ENCODE measurements around the gene RPL14.

The RPL14 gene

DNA sequence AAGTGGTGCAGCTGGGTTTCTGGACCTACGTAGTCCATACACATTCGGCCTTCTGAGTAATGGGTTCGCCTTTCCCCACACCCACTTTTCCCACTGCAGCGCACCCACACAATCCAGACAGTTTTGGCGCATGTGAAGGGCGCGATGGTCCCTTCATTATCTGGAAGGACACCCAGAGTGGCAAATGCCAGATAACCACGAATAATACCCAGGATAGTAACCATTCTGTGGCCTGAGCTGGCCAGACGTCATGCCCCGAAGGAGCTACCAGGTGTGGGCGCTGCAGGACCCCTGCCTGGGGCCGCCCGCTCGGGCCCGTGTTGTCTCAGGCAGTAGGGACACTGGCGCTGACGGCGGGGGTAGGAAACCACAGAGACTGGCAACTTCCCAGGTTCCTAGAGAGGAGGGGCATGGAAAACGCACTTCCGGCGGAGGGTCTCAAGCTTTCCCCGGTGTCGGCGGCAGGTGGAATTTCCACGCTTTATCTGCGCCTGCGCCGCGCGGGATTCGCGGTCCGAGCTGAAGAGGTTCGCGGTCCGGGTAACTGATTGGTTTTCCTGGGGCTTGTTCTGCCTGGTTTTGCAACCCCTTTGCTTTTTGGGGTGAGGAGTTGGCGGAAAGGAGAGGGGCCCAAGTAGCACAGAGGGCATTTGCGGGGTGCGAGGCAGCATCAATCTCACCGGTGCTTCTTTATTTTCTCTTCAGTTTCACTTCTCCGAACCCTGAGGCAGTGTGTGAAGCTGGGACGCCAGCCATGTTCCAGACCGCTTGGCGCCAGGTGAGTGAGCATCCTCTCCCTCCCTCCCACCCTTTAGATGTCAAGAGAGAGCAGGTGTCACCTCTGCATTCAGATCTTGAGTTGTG lies 48.7 kb downstream of the RPL14 start, which contains the start of gene ZNF620:
TSS of gene ZNF620 (plus strand) at position 441 of the 864 bp plus-strand sequence. CDS start at position 755, 314 bp downstream.
- DNase-seq (ENCODE audit: low read depth, low spot score) = no peak
- no peak within 1 kb of the TSS for H3K4me3 ChIP-seq (ENCODE audit: low read length)

DNA sequence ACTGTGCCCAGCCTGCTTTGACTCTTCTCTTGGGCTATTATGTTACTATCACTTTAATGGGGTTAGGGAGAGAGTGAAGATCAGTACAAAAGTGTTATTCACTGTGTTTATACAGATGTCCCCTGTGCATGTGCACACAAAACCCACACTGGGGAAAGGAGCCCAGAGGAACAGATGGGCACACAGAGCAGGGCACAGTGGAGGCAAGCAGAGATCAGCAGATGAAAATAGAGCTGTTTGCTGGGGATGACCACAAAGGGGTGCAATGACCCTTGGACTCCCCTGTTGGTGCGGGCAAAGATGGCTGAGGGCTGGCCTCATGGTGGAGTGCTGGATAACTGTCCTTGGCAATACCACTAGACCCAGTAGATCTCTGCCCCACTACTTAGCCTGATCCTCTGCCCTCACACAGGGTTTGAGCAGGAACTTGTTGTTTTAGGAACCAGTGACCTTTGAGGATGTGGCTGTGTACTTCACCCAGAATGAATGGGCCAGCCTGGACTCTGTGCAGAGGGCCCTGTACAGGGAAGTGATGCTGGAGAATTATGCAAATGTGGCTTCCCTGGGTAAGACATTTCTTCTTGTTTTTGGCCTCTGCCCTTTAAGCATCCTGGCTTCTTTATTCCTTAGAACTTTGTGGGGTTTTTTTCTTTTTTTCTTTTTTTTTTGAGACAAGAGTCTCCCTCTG lies 54.0 kb downstream of the RPL14 start:
- no peak overlapping the region for H3K4me3 ChIP-seq (ENCODE audit: low read length)
- no peak for DNase-seq (ENCODE audit: low read depth, low spot score)

GRCh38 chr3:40516201-40516600 lies 59.1 kb downstream of the RPL14 start:
- no peak overlapping the region for H3K4me3 ChIP-seq (ENCODE audit: low read length)
- no peak for DNase-seq (ENCODE audit: low read depth, low spot score)

DNA sequence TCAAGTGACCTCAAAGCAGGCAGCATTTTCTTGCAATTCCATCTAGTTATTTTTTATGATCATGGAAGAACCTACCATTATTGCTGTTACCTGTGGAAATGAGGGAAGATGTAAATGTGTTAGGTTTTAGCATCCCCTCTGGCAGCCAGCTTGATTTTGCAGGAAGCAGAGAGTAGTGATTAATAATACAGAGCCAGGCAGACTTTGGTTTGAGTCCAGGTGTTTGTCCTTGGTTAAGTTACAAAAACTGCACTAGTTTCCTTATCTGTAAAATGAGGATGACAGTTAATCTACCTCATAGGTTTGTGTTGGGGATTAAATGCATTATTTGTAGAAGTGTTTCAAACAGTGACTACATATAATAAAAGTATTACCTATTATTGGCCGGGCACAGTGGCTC lies 60.9 kb downstream of the RPL14 start:
- no peak for DNase-seq (ENCODE audit: low read depth, low spot score)
- no peak overlapping the region for H3K4me3 ChIP-seq (ENCODE audit: low read length)
